Measurements from ENCODE around the gene PCBP2.

DNA sequence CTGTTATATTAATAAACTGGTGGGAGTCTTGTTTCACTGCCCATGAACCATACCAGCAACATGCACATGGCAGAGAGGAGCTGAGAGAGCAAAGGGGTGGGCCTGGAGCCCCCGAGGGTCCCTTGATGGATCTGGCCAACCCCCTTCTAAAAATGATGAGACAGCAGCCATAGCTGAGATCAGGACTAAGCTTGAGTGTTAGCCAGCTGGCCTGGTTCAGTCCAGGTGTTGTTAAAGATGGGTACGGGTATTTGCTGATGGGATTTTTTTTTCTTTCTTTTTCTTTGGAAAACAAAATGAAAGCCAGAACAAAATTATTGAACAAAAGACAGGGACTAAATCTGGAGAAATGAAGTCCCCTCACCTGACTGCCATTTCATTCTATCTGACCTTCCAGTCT, 16.0 kb downstream of the PCBP2 start:
- TF ChIP-seq CTCF (IDR thresholded peaks at IDR 0.05): no peak
- no peak for TF ChIP-seq EZH2 (IDR thresholded peaks at IDR 0.05)
- TF ChIP-seq EZH2phosphoT487 (IDR thresholded peaks at IDR 0.05): no peak
